ENCODE results near the gene TMEM266. TPM values are rescaled to one million over a fixed set of nuclear protein-coding genes. Genes with fewer than 3 reads are reported as not detected.

The TMEM266 gene
- polyA plus RNA-seq, 3 donors, result not detected

- H3K4me3 ChIP-seq (replicated peaks in 1 of 3; ENCODE audit: low read depth in 2 of 3, low read length in 3 of 3), result no peak overlapping the region
- peaks cover 0 to 6% (median 0%) of the 10 kb centered on the region in 7 donors for H3K9me3 Mint-ChIP-seq
- peaks cover 3 to 6% (median 5%) of the 10 kb centered on the region in 3 donors for H3K27me3 Mint-ChIP-seq (ENCODE audit: low read depth in 3 of 3)
- no peaks in the 10 kb centered on the region for H3K9me3 ChIP-seq (replicated peaks in 1 of 2; ENCODE audit: control insufficient read depth in 1 of 2, insufficient read depth in 1 of 2, low read length in 2 of 2)
- no peaks in the 10 kb centered on the region for H4K20me1 ChIP-seq (ENCODE audit: insufficient read depth, low read length)
- no peaks in the 10 kb centered on the region for H3K4me1 Mint-ChIP-seq
- intact Hi-C loops (cut with micrococcal nuclease), result no loop called here
- no peak for TF ChIP-seq CTCF (IDR thresholded peaks at IDR 0.05)
- no peaks in the 10 kb centered on the region for H3K36me3 Mint-ChIP-seq
- no peak overlapping the region for H2AFZ ChIP-seq (ENCODE audit: insufficient read depth, low read depth, low read length, poor library complexity, severe bottlenecking)
- no peak overlapping the region for H3K27ac ChIP-seq (ENCODE audit: low read depth in 1 of 2, low read length in 2 of 2)
- H3K9ac ChIP-seq (ENCODE audit: insufficient read depth, low read length, poor library complexity, severe bottlenecking), result no peak overlapping the region
- no peaks in the 10 kb centered on the region for H3K36me3 ChIP-seq (replicated peaks in 1 of 2; ENCODE audit: control insufficient read depth in 1 of 2, insufficient read depth in 2 of 2, low read length in 2 of 2)
- WGBS (ENCODE audit: insufficient coverage), result no CpG with 5 or more reads among the region's 2 CpGs
- H3K79me2 ChIP-seq (ENCODE audit: insufficient read depth, low read length), result no peaks in the 10 kb centered on the region
- peak overlapping the region in 1 of 7 donors; percentile 2 for H3K27ac Mint-ChIP-seq
- no peak overlapping the region for H3K4me2 ChIP-seq (replicated peaks; ENCODE audit: extremely low read depth, low read length, poor library complexity, severe bottlenecking)
- H3K27me3 ChIP-seq (ENCODE audit: control insufficient read depth in 2 of 2, insufficient read depth in 2 of 2, low read length in 2 of 2), result no peaks in the 10 kb centered on the region
- H3K4me1 ChIP-seq (ENCODE audit: control insufficient read depth in 1 of 2, insufficient read depth in 2 of 2, low read length in 2 of 2), result no peaks in the 10 kb centered on the region
- no peak for DNase-seq
- no peak overlapping the region for H3K4me3 Mint-ChIP-seq
These were observed 67.4 kb downstream of the TMEM266 start for GRCh38 chr15:76127169-76127568.

GRCh38 chr15:76127880-76128279 lies 68.1 kb downstream of the TMEM266 start:
- WGBS (ENCODE audit: insufficient coverage), result 73% methylated on average over 2 of the region's 4 CpGs
- Mint-ChIP-seq H3K27ac (no peak overlapping the region), H3K4me1 (no peaks in the 10 kb centered on the region), H3K27me3 (ENCODE audit: low read depth in 3 of 3) (peaks cover 3 to 6% (median 5%) of the 10 kb centered on the region in 3 donors), H3K9me3 (peaks cover 0 to 6% (median 0%) of the 10 kb centered on the region in 7 donors), H3K36me3 (no peaks in the 10 kb centered on the region), H3K4me3 (no peak overlapping the region)
- intact Hi-C loops (cut with micrococcal nuclease), result no loop called here
- no peak for TF ChIP-seq CTCF (IDR thresholded peaks at IDR 0.05)
- Histone ChIP-seq H3K27ac (ENCODE audit: low read depth in 1 of 2, low read length in 2 of 2) (no peak overlapping the region), H3K9ac (ENCODE audit: insufficient read depth, low read length, poor library complexity, severe bottlenecking) (no peak overlapping the region), H3K36me3 (replicated peaks in 1 of 2; ENCODE audit: control insufficient read depth in 1 of 2, insufficient read depth in 2 of 2, low read length in 2 of 2) (no peaks in the 10 kb centered on the region), H3K79me2 (ENCODE audit: insufficient read depth, low read length) (no peaks in the 10 kb centered on the region), H2AFZ (ENCODE audit: insufficient read depth, low read depth, low read length, poor library complexity, severe bottlenecking) (no peak overlapping the region), H3K9me3 (replicated peaks in 1 of 2; ENCODE audit: control insufficient read depth in 1 of 2, insufficient read depth in 1 of 2, low read length in 2 of 2) (no peaks in the 10 kb centered on the region), H3K4me1 (ENCODE audit: control insufficient read depth in 1 of 2, insufficient read depth in 2 of 2, low read length in 2 of 2) (no peaks in the 10 kb centered on the region), H3K27me3 (ENCODE audit: control insufficient read depth in 2 of 2, insufficient read depth in 2 of 2, low read length in 2 of 2) (no peaks in the 10 kb centered on the region), H3K4me2 (replicated peaks; ENCODE audit: extremely low read depth, low read length, poor library complexity, severe bottlenecking) (no peak overlapping the region), H4K20me1 (ENCODE audit: insufficient read depth, low read length) (no peaks in the 10 kb centered on the region), H3K4me3 (replicated peaks in 1 of 3; ENCODE audit: low read depth in 2 of 3, low read length in 3 of 3) (no peak overlapping the region)
- DNase-seq, result no peak

Measured in CD14-positive monocyte (primary cell).